GM12865 (cell line): ENCODE data around the gene FBXL17.

Experiments used
- DNase-seq: peaks from one replicate; pipeline ENCODE4 v3.0.0; 2010; ENCODE audit warnings: low read depth
- H3K4me3 ChIP-seq: 2 replicates; pipeline ENCODE4 v1.5.1; 2011; ENCODE audit warnings: mild to moderate bottlenecking, low read depth, low read length, control low read depth
- TF ChIP-seq, protein P1 (sequence below): IDR thresholded peaks from 2 replicates; pipeline ENCODE4 v1.5.1; 2011; ENCODE audit warnings: low read length, control low read depth, low read depth, inconsistent platforms; ENCODE audit not compliant: insufficient read depth; ENCODE audit errors: missing control alignments

Gene FBXL17

DNA sequence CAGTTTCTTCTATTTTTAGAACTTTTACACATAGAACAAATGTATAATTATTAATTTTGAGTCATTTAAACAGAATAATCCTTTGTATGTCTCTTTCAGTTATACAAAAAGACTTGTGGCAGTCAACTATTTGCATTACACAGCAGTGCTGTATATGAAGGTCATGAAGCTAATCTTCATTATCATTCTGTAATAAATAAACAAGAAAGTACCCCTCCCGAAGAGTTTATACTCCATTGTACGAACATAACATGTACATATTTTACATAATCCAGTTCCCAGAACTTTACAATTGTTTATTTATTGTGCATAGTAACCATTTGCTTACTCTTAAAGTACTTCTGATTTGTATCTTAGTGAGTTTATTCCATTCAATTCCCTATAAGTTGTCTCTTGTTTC, 267.9 kb downstream of the FBXL17 start:
- TF ChIP-seq, protein P1, sequence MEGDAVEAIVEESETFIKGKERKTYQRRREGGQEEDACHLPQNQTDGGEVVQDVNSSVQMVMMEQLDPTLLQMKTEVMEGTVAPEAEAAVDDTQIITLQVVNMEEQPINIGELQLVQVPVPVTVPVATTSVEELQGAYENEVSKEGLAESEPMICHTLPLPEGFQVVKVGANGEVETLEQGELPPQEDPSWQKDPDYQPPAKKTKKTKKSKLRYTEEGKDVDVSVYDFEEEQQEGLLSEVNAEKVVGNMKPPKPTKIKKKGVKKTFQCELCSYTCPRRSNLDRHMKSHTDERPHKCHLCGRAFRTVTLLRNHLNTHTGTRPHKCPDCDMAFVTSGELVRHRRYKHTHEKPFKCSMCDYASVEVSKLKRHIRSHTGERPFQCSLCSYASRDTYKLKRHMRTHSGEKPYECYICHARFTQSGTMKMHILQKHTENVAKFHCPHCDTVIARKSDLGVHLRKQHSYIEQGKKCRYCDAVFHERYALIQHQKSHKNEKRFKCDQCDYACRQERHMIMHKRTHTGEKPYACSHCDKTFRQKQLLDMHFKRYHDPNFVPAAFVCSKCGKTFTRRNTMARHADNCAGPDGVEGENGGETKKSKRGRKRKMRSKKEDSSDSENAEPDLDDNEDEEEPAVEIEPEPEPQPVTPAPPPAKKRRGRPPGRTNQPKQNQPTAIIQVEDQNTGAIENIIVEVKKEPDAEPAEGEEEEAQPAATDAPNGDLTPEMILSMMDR = no peak
- H3K4me3 ChIP-seq = no peak overlapping the region
- no peak for DNase-seq

DNA sequence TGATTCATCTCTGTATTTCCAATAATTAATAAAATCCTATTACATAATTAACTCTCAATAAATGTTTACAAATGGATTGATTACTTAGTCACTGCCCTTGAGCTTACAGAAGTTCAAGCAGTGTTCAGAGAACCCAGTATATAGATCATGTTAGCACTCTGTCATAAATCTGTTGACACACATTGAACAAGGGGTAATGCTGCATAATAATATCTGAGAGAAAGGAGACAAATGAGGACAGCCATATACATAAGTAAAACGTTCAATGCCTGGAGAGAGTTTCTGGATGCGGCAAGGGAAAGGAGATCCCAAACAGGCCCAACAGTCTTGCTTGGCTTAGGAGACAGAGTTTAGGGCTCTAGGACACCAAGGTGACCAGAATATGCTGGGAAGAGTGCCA, 270.2 kb downstream of the FBXL17 start:
- H3K4me3 ChIP-seq = no peak overlapping the region
- DNase-seq = no peak
- TF ChIP-seq, protein P1 = no peak

DNA sequence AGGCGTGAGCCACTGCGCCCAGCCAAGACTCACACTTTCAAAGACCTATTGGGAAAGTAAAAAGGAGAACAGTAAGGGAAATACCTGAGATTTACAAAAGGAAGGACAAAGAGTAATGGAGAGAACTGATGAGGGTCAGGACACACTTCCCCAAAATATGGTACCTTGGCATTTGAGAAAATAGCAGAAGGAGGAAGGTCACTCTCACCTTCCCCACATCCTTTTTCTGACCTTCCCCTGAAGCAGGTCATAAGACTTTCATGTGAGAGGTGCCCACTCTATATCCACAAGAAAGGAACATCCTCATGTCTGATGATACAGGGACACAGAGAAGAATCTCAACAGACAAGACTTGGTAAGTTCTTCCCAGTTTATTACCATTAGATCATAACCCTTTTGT, 272.8 kb downstream of the FBXL17 start:
- no peak overlapping the region for H3K4me3 ChIP-seq
- TF ChIP-seq, protein P1 = no peak
- DNase-seq = no peak

DNA sequence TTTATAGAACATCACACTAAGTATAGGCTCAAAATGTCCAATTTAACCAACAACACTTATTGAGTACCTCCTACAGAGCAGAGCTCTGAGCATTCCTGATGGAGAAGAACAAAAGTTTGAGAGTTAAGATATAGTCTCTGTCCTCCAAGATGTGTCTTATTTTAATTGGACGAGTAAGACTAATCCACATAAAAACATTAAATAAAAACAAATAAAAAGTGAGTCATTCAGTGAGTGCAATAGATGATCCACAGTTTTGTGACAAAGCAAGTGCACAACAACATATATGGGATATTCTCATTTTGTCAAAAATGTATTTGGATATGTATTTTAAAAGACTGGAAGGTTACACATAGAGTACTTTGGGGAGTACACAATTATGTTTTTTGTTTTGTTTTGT, 277.4 kb downstream of the FBXL17 start:
- no peak for DNase-seq
- H3K4me3 ChIP-seq = no peak overlapping the region
- TF ChIP-seq, protein P1 = no peak

DNA sequence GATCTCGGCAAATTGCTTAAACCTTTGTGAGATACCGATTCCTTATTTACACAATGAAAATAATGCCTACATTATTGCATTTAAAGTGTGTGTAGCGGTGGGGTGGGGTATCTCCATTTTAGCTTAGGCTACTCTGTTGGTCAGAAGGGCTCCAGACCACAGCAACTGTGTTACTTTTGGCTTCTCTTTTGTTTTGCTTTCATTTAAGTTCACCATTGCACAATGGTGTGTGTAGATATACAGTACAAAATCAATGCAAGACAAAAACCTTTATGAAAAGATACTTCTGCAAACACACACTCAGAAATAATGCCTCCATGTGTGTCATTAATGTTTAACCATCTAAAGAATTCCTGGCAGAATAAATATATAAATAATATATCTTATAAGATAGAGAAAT, 279.4 kb downstream of the FBXL17 start:
- no peak overlapping the region for H3K4me3 ChIP-seq
- TF ChIP-seq, protein P1 = no peak
- peak; percentile 22 for DNase-seq

DNA sequence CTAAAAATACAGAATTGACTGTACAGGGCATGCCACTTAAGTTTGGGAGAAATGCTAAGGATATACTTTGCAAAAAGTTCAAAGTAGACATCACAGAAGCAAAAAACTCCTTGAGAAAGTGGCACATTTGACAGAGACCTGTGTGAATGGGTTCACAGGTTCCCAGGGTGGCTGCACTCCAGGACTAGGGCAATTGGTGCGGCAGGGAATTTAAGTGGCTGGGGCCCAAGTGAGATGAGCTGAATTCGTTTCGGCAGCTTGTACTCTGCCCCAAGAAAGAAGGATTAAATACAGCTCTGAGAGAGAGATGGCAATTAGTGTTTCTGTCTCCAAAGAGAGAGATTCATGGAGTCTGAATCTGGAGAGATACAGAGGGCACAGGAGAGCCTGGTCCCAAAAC, 280.1 kb downstream of the FBXL17 start:
- no peak overlapping the region for H3K4me3 ChIP-seq
- DNase-seq = no peak
- TF ChIP-seq, protein P1 = no peak

DNA sequence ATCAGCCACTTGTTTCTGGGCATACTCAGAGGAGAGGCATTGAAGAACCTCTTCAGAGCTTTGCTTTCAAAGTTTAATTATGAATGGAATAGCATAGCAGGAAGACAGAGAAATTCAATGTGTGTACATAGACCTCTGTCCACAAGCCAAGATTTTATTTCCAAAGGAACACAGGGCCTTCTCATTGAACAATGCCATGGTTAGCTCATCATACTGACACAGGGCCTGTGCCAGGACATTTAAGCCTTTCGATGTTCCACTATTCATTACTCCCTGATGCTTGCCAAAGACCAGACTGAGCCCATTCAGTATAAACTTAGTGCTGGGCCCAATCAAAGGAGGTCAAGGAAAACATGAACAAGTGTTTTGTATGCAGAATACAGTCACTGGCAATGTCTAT, 280.8 kb downstream of the FBXL17 start:
- TF ChIP-seq, protein P1 = no peak
- no peak for DNase-seq
- no peak overlapping the region for H3K4me3 ChIP-seq
